Neural crest cell (in vitro differentiated cells): ENCODE data around the gene CC2D1B. TPM values are rescaled to one million over a fixed set of nuclear protein-coding genes. Genes with fewer than 3 reads are reported as not detected.

Experiments used
- DNase-seq: peaks from one replicate; pipeline ENCODE4 v3.0.0; 2021; ENCODE audit warnings: low read depth, mixed read lengths, low spot score
- H3K27ac Mint-ChIP-seq: one replicate; pipeline ENCODE4 v1.8.0; 2021; ENCODE audit warnings: mild to moderate bottlenecking, mixed read lengths; ENCODE audit not compliant: unreplicated experiment
- H3K27me3 Mint-ChIP-seq: 2 replicates; pipeline ENCODE4 v1.8.0; 2021; ENCODE audit warnings: low read depth, mild to moderate bottlenecking, mixed read lengths
- H3K36me3 Mint-ChIP-seq: 2 replicates; pipeline ENCODE4 v1.8.0; 2021; ENCODE audit warnings: low read depth, mild to moderate bottlenecking, mixed read lengths
- H3K4me1 Mint-ChIP-seq: 2 replicates; pipeline ENCODE4 v1.8.0; 2021; ENCODE audit warnings: mixed read lengths
- H3K4me3 Mint-ChIP-seq: one replicate; pipeline ENCODE4 v1.8.0; 2021; ENCODE audit warnings: mild to moderate bottlenecking, mixed read lengths
- H3K9me3 Mint-ChIP-seq: 2 replicates; pipeline ENCODE4 v1.8.0; 2021; ENCODE audit warnings: mixed read lengths
- total RNA-seq: library from RNA; stranded (reverse); gene quantifications from 2 replicates; pipeline ENCODE4 v1.2.1, GENCODE V29; 2021
- TF ChIP-seq, protein P1 (sequence below): fragments of 200-600 bp; sonication (generic); conservative IDR thresholded peaks from 2 replicates; pipeline ENCODE4 v1.5.0; 2021; ENCODE audit warnings: antibody characterized with exemption, mild to moderate bottlenecking

The CC2D1B gene
- total RNA-seq, 1 donor from 2014 or later, result 34.5 TPM

DNA sequence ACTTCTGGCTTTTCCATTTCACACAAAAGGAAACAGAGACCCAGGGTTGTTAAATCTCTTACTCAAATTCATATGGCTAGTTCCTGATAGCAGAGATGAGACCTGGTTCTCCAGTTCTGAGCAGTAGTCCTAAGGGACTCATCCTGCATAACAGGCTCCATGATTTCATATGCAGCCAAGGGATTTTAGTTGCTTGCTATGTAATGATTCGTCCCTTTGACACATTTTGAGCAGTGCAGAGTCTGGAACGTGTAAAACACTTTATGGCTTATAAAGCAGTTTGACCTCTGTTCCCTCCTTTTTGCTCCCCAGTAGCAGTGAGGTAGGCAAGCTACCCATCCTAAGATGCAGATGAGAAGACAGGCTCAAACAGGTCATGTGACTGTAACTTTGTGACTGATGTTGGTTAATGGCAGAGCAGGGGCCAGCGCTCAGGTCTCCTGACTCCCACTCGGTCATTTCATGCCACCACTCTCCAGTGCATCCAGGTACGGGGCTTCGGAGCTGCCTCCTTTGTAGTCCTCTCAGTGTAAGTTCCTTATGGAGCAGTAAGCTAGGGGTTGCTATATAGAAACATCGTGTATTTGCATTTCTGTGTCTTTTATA, 24.2 kb downstream of the CC2D1B start:
- Mint-ChIP-seq H3K4me1 (no peaks in the 10 kb centered on the region), H3K27me3 (no peaks in the 10 kb centered on the region), H3K4me3 (no peak overlapping the region), H3K36me3 (peaks cover 7% of the 10 kb centered on the region), H3K27ac (no peak overlapping the region), H3K9me3 (no peaks in the 10 kb centered on the region)
- no peak for DNase-seq
- TF ChIP-seq, protein P1, sequence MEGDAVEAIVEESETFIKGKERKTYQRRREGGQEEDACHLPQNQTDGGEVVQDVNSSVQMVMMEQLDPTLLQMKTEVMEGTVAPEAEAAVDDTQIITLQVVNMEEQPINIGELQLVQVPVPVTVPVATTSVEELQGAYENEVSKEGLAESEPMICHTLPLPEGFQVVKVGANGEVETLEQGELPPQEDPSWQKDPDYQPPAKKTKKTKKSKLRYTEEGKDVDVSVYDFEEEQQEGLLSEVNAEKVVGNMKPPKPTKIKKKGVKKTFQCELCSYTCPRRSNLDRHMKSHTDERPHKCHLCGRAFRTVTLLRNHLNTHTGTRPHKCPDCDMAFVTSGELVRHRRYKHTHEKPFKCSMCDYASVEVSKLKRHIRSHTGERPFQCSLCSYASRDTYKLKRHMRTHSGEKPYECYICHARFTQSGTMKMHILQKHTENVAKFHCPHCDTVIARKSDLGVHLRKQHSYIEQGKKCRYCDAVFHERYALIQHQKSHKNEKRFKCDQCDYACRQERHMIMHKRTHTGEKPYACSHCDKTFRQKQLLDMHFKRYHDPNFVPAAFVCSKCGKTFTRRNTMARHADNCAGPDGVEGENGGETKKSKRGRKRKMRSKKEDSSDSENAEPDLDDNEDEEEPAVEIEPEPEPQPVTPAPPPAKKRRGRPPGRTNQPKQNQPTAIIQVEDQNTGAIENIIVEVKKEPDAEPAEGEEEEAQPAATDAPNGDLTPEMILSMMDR, result no peak

DNA sequence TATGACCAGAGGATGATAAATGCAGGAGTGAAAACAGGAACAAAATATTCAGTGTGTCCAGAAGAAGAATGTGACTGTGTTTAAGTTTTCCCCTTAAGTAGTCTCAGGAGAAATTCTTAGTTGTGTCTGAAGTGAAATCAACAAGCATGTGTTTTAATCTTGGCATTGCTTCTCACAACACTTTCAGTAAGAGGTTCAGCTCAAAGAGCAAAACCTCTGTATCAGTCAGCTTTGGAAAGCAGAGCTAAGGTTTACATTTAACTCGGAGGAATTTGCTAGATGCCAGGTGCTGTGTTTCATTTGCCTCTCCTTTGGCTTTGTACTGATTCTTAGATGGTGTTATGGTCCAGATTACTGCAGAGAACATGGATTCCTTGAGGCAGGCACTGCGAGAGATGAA, 28.6 kb downstream of the CC2D1B start:
- Mint-ChIP-seq H3K27ac (no peak overlapping the region), H3K9me3 (no peaks in the 10 kb centered on the region)

DNA sequence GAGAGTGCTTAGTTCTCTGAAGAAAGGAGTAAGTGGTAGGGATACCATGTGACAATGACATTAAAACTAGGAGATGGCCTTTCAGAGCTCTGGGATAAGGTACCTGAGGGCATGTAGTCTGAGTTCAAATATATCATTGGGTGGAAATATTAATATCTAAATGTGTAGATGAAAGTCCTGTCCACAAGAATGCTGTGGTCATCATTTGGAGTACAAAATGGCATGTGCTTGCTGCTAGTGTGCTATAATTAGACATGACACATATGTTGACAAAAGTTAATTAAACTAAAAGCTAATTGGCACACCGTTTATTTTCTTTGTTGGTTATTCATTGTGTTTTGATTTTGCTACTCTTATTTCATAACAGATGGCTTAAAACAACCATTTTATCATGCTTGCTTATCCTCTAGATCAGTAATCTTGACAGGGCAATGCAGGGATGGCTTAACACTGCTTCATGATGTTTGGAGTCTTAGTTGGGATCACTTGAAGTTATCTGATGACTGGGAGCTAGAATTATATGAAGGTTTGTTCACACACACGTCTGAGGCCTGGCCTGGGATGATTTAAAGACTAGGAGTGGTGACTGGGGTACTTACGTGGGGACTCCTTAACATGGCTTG, 31.0 kb downstream of the CC2D1B start:
- TF ChIP-seq, protein P1, result no peak
- Mint-ChIP-seq H3K27me3 (no peaks in the 10 kb centered on the region), H3K27ac (no peak overlapping the region), H3K36me3 (peaks cover 7% of the 10 kb centered on the region), H3K4me1 (no peaks in the 10 kb centered on the region), H3K4me3 (no peak overlapping the region), H3K9me3 (no peaks in the 10 kb centered on the region)
- no peak for DNase-seq

More for the DNA sequence above, 28.6 kb downstream of the CC2D1B start:
- no peak for DNase-seq
- Mint-ChIP-seq H3K27me3 (no peaks in the 10 kb centered on the region), H3K4me3 (no peak overlapping the region), H3K36me3 (peaks cover 7% of the 10 kb centered on the region), H3K4me1 (no peaks in the 10 kb centered on the region)
- TF ChIP-seq, protein P1, result no peak

DNA sequence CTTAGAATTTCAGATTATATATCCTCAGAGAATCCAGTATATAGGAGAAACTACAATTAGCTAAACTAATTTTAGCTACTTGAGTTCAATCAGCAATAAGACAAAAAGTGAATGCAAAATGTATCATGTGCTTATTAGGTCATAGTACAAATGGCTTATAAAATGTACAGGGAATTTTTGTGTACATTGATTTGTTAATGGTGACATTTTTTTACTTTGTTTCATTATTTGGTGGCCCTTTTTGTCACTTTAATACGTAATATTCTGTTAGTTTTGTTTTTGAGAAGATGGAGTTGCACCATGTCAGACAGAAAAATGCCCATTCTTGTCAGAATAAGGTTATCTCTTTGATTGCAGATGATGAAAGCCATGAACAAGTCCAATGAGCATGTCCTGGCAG, 33.6 kb downstream of the CC2D1B start:
- no peaks in the 10 kb centered on the region for H3K27me3 Mint-ChIP-seq
- no peak for DNase-seq
- TF ChIP-seq, protein P1, result no peak
- H3K36me3 Mint-ChIP-seq, result peaks cover 4% of the 10 kb centered on the region
- no peaks in the 10 kb centered on the region for H3K4me1 Mint-ChIP-seq
- no peak overlapping the region for H3K4me3 Mint-ChIP-seq
- H3K9me3 Mint-ChIP-seq, result no peaks in the 10 kb centered on the region
- no peak overlapping the region for H3K27ac Mint-ChIP-seq

DNA sequence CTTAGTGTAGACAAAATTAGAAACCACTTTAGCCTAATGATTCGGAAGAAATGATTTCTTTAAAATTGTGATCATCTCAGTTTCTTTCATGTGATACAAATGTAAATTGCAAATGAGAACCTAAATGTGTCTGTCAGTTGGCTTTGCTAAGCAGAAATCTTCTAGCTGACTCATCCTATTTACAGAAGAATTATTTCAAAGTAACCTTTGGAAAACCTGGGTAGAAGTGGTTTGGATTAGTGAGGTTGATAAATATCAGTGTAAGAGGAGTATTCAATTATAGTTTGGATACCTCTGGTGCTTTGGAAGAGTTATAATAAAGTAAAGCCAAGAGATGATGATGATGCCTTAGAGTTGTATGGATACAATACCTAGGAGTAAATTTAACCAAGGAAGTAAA, 37.4 kb downstream of the CC2D1B start:
- no peak for DNase-seq
- Mint-ChIP-seq H3K4me1 (no peaks in the 10 kb centered on the region), H3K9me3 (no peaks in the 10 kb centered on the region), H3K27me3 (no peaks in the 10 kb centered on the region), H3K27ac (no peak overlapping the region), H3K4me3 (no peak overlapping the region), H3K36me3 (no peaks in the 10 kb centered on the region)
- TF ChIP-seq, protein P1, result no peak
